Activated T-helper 2 cell treated with anti-CD3 and anti-CD28 coated beads, Interferon-gamma antibody, Interleukin-2, Interleukin-4, amounts not matched to agents 10 μg/mL and 5 μg/mL and 100 μg/mL, durations not matched to agents 14 hours and 24 hours and 36 hours (primary cell): ENCODE measurements around the gene SEC24A. TPM values are rescaled to one million over a fixed set of nuclear protein-coding genes. Genes with fewer than 3 reads are reported as not detected.
A peak's percentile ranks its signal among the peaks of the same experiment; 100 is the strongest.
"Not testable (repeated sequence)": the region's sequence is repeated elsewhere in the genome, so short reads cannot be mapped to it uniquely, and the experiment has no call there.

Experiments used
- DNase-seq: peaks from one replicate; pipeline ENCODE4 v3.0.0; 2021; ENCODE audit warnings: low spot score
- H3K27ac Mint-ChIP-seq: one replicate; pipeline ENCODE4 v1.8.0; 2021; ENCODE audit warnings: mixed read lengths
- H3K27me3 Mint-ChIP-seq: one replicate; pipeline ENCODE4 v1.8.0; 2021; ENCODE audit warnings: low read depth, mixed read lengths
- H3K36me3 Mint-ChIP-seq: one replicate; pipeline ENCODE4 v1.8.0; 2021; ENCODE audit warnings: low read depth, mixed read lengths
- H3K4me1 Mint-ChIP-seq: one replicate; pipeline ENCODE4 v1.8.0; 2021; ENCODE audit warnings: low read depth, mixed read lengths
- H3K4me3 Mint-ChIP-seq: one replicate; pipeline ENCODE4 v1.8.0; 2021; ENCODE audit warnings: low read depth, mild to moderate bottlenecking, moderate library complexity, mixed read lengths
- H3K9me3 Mint-ChIP-seq: one replicate; pipeline ENCODE4 v1.8.0; 2021; ENCODE audit warnings: mixed read lengths
- intact Hi-C: fragments of 100-400 bp; cut with micrococcal nuclease; formaldehyde crosslinking; loops from one replicate; pipeline ENCODE4 v1.15.1; 2023
- total RNA-seq: library from RNA; stranded (reverse); gene quantifications from 2 replicates; pipeline ENCODE4 v1.2.3, GENCODE V29; 2022

The SEC24A gene
- 33.9 and 34.0 TPM in 2 replicates for total RNA-seq

- DNase-seq: peak; percentile 88
- Mint-ChIP-seq H3K27ac (peak within 1 kb of the TSS; percentile 97), H3K4me1 (peaks cover 22% of the 10 kb centered on the region), H3K27me3 (no peaks in the 10 kb centered on the region), H3K36me3 (peaks cover 16% of the 10 kb centered on the region), H3K9me3 (no peaks in the 10 kb centered on the region), H3K4me3 (peak within 1 kb of the TSS; percentile 88)
- intact Hi-C loops: loop anchor here (1.0 to 10.0 kb wide), 7 partner anchors 16 to 644 kb away; partner anchors contain the start of genes CAMLG, JADE2, SAR1B and UBE2B
These were observed at the start of gene SEC24A for GRCh38 chr5:134648425-134649162. TSS of gene SEC24A (plus strand) at chr5:134648785. CDS start at chr5:134649077, 292 bp downstream.

- H3K27me3 Mint-ChIP-seq, H3K27ac Mint-ChIP-seq, H3K4me3 Mint-ChIP-seq, intact Hi-C loops, H3K9me3 Mint-ChIP-seq, DNase-seq: not testable (repeated sequence)
- H3K36me3 Mint-ChIP-seq: peaks cover 29% of the 10 kb centered on the region
- H3K4me1 Mint-ChIP-seq: peaks cover 30% of the 10 kb centered on the region
These were observed 48.8 kb upstream of the SEC24A start for GRCh38 chr5:134599820-134600219.

GRCh38 chr5:134600600-134600999, 48.0 kb upstream of the SEC24A start:
- H3K4me1 Mint-ChIP-seq: peaks cover 32% of the 10 kb centered on the region
- no peaks in the 10 kb centered on the region for H3K27me3 Mint-ChIP-seq
- H3K36me3 Mint-ChIP-seq: peaks cover 33% of the 10 kb centered on the region
- no peak for DNase-seq
- no peaks in the 10 kb centered on the region for H3K9me3 Mint-ChIP-seq
- H3K4me3 Mint-ChIP-seq: no peak overlapping the region
- intact Hi-C loops: no loop called here
- H3K27ac Mint-ChIP-seq: peak overlapping the region; percentile 63

- H3K27me3 Mint-ChIP-seq: no peaks in the 10 kb centered on the region
- no peak for DNase-seq
- H3K36me3 Mint-ChIP-seq: peaks cover 55% of the 10 kb centered on the region
- no peaks in the 10 kb centered on the region for H3K9me3 Mint-ChIP-seq
- peak overlapping the region; percentile 52 for H3K27ac Mint-ChIP-seq
- peaks cover 40% of the 10 kb centered on the region for H3K4me1 Mint-ChIP-seq
- H3K4me3 Mint-ChIP-seq: no peak overlapping the region
- intact Hi-C loops: loop anchor here (1.0 kb wide), 1 partner anchor 45 kb away; the partner anchor contains the start of gene SEC24A
These were observed 45.5 kb upstream of the SEC24A start for GRCh38 chr5:134603059-134603458.

GRCh38 chr5:134604908-134605307, 43.7 kb upstream of the SEC24A start:
- DNase-seq: no peak
- Mint-ChIP-seq H3K36me3 (peaks cover 72% of the 10 kb centered on the region), H3K27ac (peak overlapping the region; percentile 24), H3K27me3 (no peaks in the 10 kb centered on the region), H3K9me3 (no peaks in the 10 kb centered on the region), H3K4me3 (no peak overlapping the region), H3K4me1 (peaks cover 56% of the 10 kb centered on the region)
- intact Hi-C loops: no loop called here

- H3K36me3 Mint-ChIP-seq: peaks cover 75% of the 10 kb centered on the region
- peaks cover 53% of the 10 kb centered on the region for H3K4me1 Mint-ChIP-seq
- H3K27me3 Mint-ChIP-seq: no peaks in the 10 kb centered on the region
- no peak for DNase-seq
- H3K9me3 Mint-ChIP-seq: no peaks in the 10 kb centered on the region
- intact Hi-C loops: no loop called here
- no peak overlapping the region for H3K27ac Mint-ChIP-seq
- no peak overlapping the region for H3K4me3 Mint-ChIP-seq
These were observed 41.9 kb upstream of the SEC24A start for GRCh38 chr5:134606726-134607125.

GRCh38 chr5:134608555-134608954, 40.0 kb upstream of the SEC24A start:
- DNase-seq: no peak
- peaks cover 44% of the 10 kb centered on the region for H3K4me1 Mint-ChIP-seq
- peaks cover 83% of the 10 kb centered on the region for H3K36me3 Mint-ChIP-seq
- H3K9me3 Mint-ChIP-seq: no peaks in the 10 kb centered on the region
- intact Hi-C loops: loop anchor here (2.0 kb wide), 2 partner anchors 24 to 130 kb away; partner anchors contain the start of genes CAMLG and SAR1B
- H3K27me3 Mint-ChIP-seq: no peaks in the 10 kb centered on the region
- H3K4me3 Mint-ChIP-seq: peak overlapping the region; percentile 44
- peak overlapping the region; percentile 84 for H3K27ac Mint-ChIP-seq

- H3K4me3 Mint-ChIP-seq: peak overlapping the region; percentile 22
- peaks cover 84% of the 10 kb centered on the region for H3K36me3 Mint-ChIP-seq
- peak overlapping the region; percentile 84 for H3K27ac Mint-ChIP-seq
- H3K9me3 Mint-ChIP-seq: no peaks in the 10 kb centered on the region
- intact Hi-C loops: loop anchor here (1.0 to 2.0 kb wide), 3 partner anchors 23 to 129 kb away; partner anchors contain the start of genes CAMLG, SAR1B and SEC24A
- no peak for DNase-seq
- no peaks in the 10 kb centered on the region for H3K27me3 Mint-ChIP-seq
- peaks cover 45% of the 10 kb centered on the region for H3K4me1 Mint-ChIP-seq
These were observed 39.2 kb upstream of the SEC24A start for GRCh38 chr5:134609232-134609851.

GRCh38 chr5:134610725-134611124, 37.9 kb upstream of the SEC24A start:
- H3K27ac Mint-ChIP-seq: no peak overlapping the region
- peaks cover 35% of the 10 kb centered on the region for H3K4me1 Mint-ChIP-seq
- H3K9me3 Mint-ChIP-seq: no peaks in the 10 kb centered on the region
- intact Hi-C loops: no loop called here
- H3K36me3 Mint-ChIP-seq: peaks cover 79% of the 10 kb centered on the region
- no peak for DNase-seq
- H3K27me3 Mint-ChIP-seq: no peaks in the 10 kb centered on the region
- no peak overlapping the region for H3K4me3 Mint-ChIP-seq

- peak overlapping the region; percentile 59 for H3K27ac Mint-ChIP-seq
- H3K4me1 Mint-ChIP-seq: peaks cover 33% of the 10 kb centered on the region
- no peaks in the 10 kb centered on the region for H3K9me3 Mint-ChIP-seq
- intact Hi-C loops: no loop called here
- no peak overlapping the region for H3K4me3 Mint-ChIP-seq
- H3K36me3 Mint-ChIP-seq: peaks cover 74% of the 10 kb centered on the region
- DNase-seq: no peak
- no peaks in the 10 kb centered on the region for H3K27me3 Mint-ChIP-seq
These were observed 37.1 kb upstream of the SEC24A start for GRCh38 chr5:134611515-134611914.

GRCh38 chr5:134614450-134615085, 34.0 kb upstream of the SEC24A start:
- no peak for DNase-seq
- H3K4me3 Mint-ChIP-seq: no peak overlapping the region
- H3K27me3 Mint-ChIP-seq: no peaks in the 10 kb centered on the region
- intact Hi-C loops: no loop called here
- peaks cover 60% of the 10 kb centered on the region for H3K36me3 Mint-ChIP-seq
- H3K9me3 Mint-ChIP-seq: no peaks in the 10 kb centered on the region
- H3K4me1 Mint-ChIP-seq: peaks cover 14% of the 10 kb centered on the region
- peak overlapping the region; percentile 9 for H3K27ac Mint-ChIP-seq

GRCh38 chr5:134620634-134621033, 28.0 kb upstream of the SEC24A start:
- H3K36me3 Mint-ChIP-seq: peaks cover 55% of the 10 kb centered on the region
- peaks cover 9% of the 10 kb centered on the region for H3K4me1 Mint-ChIP-seq
- intact Hi-C loops: no loop called here
- H3K9me3 Mint-ChIP-seq: no peaks in the 10 kb centered on the region
- H3K4me3 Mint-ChIP-seq: no peak overlapping the region
- H3K27ac Mint-ChIP-seq: no peak overlapping the region
- DNase-seq: no peak
- H3K27me3 Mint-ChIP-seq: no peaks in the 10 kb centered on the region
